ENCODE results near the gene CENPN.

The CENPN gene

GRCh38 chr16:81004646-81005353 is 2.2 kb upstream of the CENPN start:
- DNase-seq (ENCODE audit: extremely low read depth, low read depth) = no peak

GRCh38 chr16:81005610-81006161 is 1.3 kb upstream of the CENPN start:
- DNase-seq (ENCODE audit: extremely low read depth, low read depth) = no peak
- no peak for TF ChIP-seq CTCF (IDR thresholded peaks at IDR 0.05; ENCODE audit: low read depth, low read length)

More at GRCh38 chr16:81004646-81005353, 2.2 kb upstream of the CENPN start:
- peak; percentile 57 for TF ChIP-seq CTCF (IDR thresholded peaks at IDR 0.05; ENCODE audit: low read depth, low read length)

GRCh38 chr16:81006211-81006812 is 702 bp upstream of the CENPN start:
- TF ChIP-seq CTCF (IDR thresholded peaks at IDR 0.05; ENCODE audit: low read depth, low read length) = no peak
- DNase-seq (ENCODE audit: extremely low read depth, low read depth) = no peak

- no peak for TF ChIP-seq CTCF (IDR thresholded peaks at IDR 0.05; ENCODE audit: low read depth, low read length)
- DNase-seq (ENCODE audit: extremely low read depth, low read depth) = no peak
These were observed 1.4 kb downstream of the CENPN start for GRCh38 chr16:81008505-81008789.

- no peak for DNase-seq (ENCODE audit: extremely low read depth, low read depth)
- TF ChIP-seq CTCF (IDR thresholded peaks at IDR 0.05; ENCODE audit: low read depth, low read length) = no peak
These were observed 6.0 kb downstream of the CENPN start for GRCh38 chr16:81012974-81013373.

- TF ChIP-seq CTCF (IDR thresholded peaks at IDR 0.05; ENCODE audit: low read depth, low read length) = no peak
- no peak for DNase-seq (ENCODE audit: extremely low read depth, low read depth)
These were observed 7.7 kb downstream of the CENPN start for GRCh38 chr16:81014672-81015071.

- DNase-seq (ENCODE audit: extremely low read depth, low read depth) = no peak
- no peak for TF ChIP-seq CTCF (IDR thresholded peaks at IDR 0.05; ENCODE audit: low read depth, low read length)
These were observed 11.5 kb downstream of the CENPN start for GRCh38 chr16:81018496-81018895.
